ENCODE data around the gene UCK2. TPM values are rescaled to one million over a fixed set of nuclear protein-coding genes. Genes with fewer than 3 reads are reported as not detected.
"Not testable (repeated sequence)": the region's sequence is repeated elsewhere in the genome, so short reads cannot be mapped to it uniquely, and the experiment has no call there.

UCK2 gene
- total and polyA plus RNA-seq, 8 donors = 8.6 to 25.7 (median 20.8) TPM

GRCh38 chr1:165795894-165796293, 31.5 kb upstream of the UCK2 start:
- DNase-seq = no peak

GRCh38 chr1:165799387-165799786, 28.0 kb upstream of the UCK2 start:
- Histone ChIP-seq H3K4me1 (no peaks in the 10 kb centered on the region), H3K27me3 (no peaks in the 10 kb centered on the region), H3K4me3 (no peak overlapping the region), H3K9me3 (peaks cover 0 to 9% of the 10 kb centered on the region in 2 donors), H3K27ac (no peak overlapping the region), H3K36me3 (no peaks in the 10 kb centered on the region)
- intact Hi-C loops (cut with DNase I) = no loop called here
- no peak for TF ChIP-seq CTCF (IDR thresholded peaks at IDR 0.05)
- DNase-seq (no peak), ATAC-seq (no peak)

More at GRCh38 chr1:165795894-165796293, 31.5 kb upstream of the UCK2 start:
- no peak for ATAC-seq
- Histone ChIP-seq H3K9me3 (peaks cover 0 to 8% of the 10 kb centered on the region in 2 donors), H3K4me1 (no peaks in the 10 kb centered on the region), H3K4me3 (no peak overlapping the region), H3K36me3 (no peaks in the 10 kb centered on the region), H3K27ac (no peak overlapping the region), H3K27me3 (no peaks in the 10 kb centered on the region)
- intact Hi-C loops (cut with DNase I) = no loop called here
- TF ChIP-seq CTCF (IDR thresholded peaks at IDR 0.05) = no peak

GRCh38 chr1:165804513-165804912, 22.9 kb upstream of the UCK2 start:
- ATAC-seq = not testable (repeated sequence)

GRCh38 chr1:165807613-165808012, 19.8 kb upstream of the UCK2 start:
- H3K27me3 ChIP-seq = no peaks in the 10 kb centered on the region
- H3K4me3 ChIP-seq = no peak overlapping the region
- H3K9me3 ChIP-seq = peaks cover 0 to 1% of the 10 kb centered on the region in 2 donors
- H3K36me3 ChIP-seq = no peaks in the 10 kb centered on the region
- no peak for TF ChIP-seq CTCF (IDR thresholded peaks at IDR 0.05)
- H3K27ac ChIP-seq = no peak overlapping the region
- intact Hi-C loops (cut with DNase I) = no loop called here
- ATAC-seq (no peak), DNase-seq (no peak)
- H3K4me1 ChIP-seq = no peaks in the 10 kb centered on the region

More at GRCh38 chr1:165804513-165804912, 22.9 kb upstream of the UCK2 start:
- H3K27ac ChIP-seq; H3K9me3 ChIP-seq; H3K4me1 ChIP-seq; DNase-seq; H3K4me3 ChIP-seq; intact Hi-C loops (cut with DNase I); H3K27me3 ChIP-seq; H3K36me3 ChIP-seq: not testable (repeated sequence)

GRCh38 chr1:165815725-165816124, 11.7 kb upstream of the UCK2 start:
- Histone ChIP-seq H3K27ac (no peak overlapping the region), H3K9me3 (peaks cover 0 to 5% of the 10 kb centered on the region in 2 donors), H3K4me3 (no peak overlapping the region), H3K4me1 (no peaks in the 10 kb centered on the region), H3K36me3 (no peaks in the 10 kb centered on the region), H3K27me3 (no peaks in the 10 kb centered on the region)
- no peak for DNase-seq
- ATAC-seq = no peak
- intact Hi-C loops (cut with DNase I) = no loop called here
- no peak for TF ChIP-seq CTCF (IDR thresholded peaks at IDR 0.05)

- intact Hi-C loops (cut with DNase I) = no loop called here
- peaks cover 0 to 5% of the 10 kb centered on the region in 2 donors for H3K9me3 ChIP-seq
- H3K36me3 ChIP-seq = no peaks in the 10 kb centered on the region
- DNase-seq (no peak), ATAC-seq (no peak)
- H3K4me3 ChIP-seq = no peak overlapping the region
- no peaks in the 10 kb centered on the region for H3K27me3 ChIP-seq
- no peaks in the 10 kb centered on the region for H3K4me1 ChIP-seq
- no peak overlapping the region for H3K27ac ChIP-seq
- TF ChIP-seq CTCF (IDR thresholded peaks at IDR 0.05) = no peak
Measured at GRCh38 chr1:165816157-165816556, 11.3 kb upstream of the UCK2 start.

Data from left lung (tissue), 10 donors.